Stimulated activated CD8-positive, alpha-beta memory T cell treated with anti-CD3 and anti-CD28 coated beads, Interleukin-12 subunit alpha, Interleukin-12 subunit beta, amount 100 ng/mL, for 24 hours (primary cell): ENCODE data around the gene AQP2.

ENCODE experiments used
- DNase-seq: peaks from one replicate; pipeline ENCODE4 v3.0.0-alpha.2; 2020; ENCODE audit errors: extremely low read depth

The AQP2 gene

DNA sequence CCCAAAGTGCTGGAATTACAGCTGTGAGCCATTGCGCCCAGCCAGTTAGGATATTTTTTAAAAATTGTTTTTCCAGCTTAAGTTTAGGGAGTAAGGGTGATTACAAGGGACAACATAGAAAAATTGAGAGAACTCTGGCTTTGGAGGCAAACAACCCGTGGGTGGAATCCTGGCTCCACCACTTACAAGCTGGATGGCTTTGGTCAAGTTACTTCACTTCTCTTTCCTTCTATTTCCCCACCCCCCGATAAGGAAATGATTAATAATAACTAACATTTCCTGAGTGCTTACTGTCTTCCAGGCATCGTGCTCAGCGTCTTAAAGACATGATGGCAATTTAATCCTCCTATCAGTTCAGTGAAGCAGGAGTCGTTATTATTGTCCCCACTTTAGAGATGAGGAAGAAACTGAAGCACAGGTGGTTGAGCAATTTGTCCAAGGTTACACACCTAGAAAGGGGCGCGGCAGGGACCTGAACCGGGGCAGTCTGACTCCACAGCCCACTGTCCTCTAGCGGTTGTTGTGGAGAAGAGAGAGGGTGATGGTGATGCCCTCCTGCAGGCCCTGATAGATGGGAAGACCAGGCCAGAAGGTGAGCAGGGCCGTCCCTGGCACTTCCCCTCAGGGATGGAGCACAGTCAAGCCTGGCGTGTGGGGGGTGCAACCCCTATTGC is 30.2 kb upstream of the AQP2 start:
- DNase-seq: no peak

DNA sequence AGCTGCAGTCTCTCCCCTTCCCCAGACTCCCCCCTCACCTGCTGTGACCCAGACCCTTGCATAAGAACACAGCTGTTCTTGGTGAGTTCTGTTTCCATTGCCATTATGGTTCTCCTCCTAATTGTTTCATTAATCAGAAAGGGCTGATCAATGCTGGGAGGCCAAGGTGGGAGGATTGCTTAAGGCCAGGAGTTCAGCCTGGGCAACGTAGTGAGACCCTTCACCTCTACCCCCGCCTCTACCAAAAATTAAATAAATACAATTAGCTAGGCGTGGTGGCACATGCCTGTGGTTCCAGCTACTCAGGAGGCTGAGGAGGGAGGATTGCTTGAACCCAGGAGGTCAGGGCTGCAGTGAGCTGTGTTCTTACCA is 29.6 kb upstream of the AQP2 start:
- DNase-seq: no peak

DNA sequence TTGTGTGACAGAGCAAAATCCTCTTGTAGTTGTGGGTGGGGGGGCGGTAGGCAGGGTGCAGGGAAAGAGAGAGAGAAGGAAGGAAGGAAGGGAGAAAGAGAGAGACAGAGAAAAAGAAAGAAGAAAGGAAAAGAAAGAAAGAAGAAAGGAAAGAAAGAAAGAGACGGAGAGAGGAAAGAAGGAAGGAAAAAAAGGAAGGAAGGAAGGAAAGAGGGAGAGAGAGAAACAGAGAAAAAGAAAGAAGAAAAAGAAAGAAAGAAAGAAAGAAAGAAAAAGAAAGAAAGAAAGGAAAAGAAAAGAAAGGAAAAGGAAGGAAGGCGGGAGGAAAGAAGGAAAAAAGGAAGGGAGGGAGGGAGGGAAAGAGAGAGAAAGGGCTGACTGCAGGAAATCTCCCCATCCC is 29.2 kb upstream of the AQP2 start:
- DNase-seq: no peak

DNA sequence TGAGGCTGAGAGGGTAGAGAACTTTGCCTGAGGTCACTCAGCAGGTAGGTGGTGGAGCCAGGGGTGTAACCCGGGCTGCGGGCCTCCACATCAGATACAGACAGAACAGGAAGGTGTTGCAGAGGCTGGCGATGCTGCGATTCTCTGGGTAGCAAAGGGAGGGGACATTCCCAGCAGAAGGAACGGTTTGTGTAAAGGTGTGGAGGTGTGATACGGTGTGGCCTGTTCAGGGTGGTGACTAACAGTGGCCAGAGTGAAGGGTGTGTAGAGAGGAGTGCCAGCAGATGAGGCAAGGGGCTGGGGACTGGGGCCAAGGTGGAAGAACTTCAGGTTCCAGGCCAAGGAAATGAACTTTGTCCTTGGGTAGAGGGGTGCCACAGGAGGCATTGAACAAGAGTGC is 28.6 kb upstream of the AQP2 start:
- no peak for DNase-seq

DNA sequence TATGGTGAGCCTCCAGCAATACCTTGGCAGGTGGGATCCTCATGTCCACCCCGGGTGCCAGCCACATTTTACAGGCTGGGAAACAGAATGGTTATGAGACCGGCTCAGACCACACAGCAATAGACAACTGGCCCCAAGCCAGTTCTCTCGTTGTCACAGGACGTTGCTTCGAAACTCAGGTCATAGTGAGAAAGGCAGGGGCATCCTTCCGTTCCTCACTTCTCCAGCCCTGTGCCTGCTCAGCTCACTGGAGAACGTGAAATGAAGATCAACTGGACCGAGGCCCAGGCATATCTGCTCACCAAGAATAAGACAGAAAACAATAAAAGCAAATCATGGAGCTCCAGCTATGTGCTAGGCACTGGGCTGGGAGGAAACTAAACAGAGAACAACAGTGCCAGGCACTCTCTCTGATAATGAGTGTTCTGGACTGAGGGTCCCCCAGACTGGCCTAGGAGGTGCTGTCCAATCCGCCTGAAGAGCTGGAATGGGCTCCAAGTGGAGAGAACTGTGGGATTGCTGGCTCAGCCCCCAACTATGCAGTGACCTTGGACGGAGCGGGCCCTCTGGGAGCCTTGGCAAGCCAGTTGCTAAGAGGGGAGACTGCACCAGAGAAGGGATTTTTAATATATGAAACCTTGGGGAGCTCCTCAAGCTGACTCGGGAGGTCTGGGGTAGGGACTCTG is 28.0 kb upstream of the AQP2 start:
- DNase-seq: no peak

DNA sequence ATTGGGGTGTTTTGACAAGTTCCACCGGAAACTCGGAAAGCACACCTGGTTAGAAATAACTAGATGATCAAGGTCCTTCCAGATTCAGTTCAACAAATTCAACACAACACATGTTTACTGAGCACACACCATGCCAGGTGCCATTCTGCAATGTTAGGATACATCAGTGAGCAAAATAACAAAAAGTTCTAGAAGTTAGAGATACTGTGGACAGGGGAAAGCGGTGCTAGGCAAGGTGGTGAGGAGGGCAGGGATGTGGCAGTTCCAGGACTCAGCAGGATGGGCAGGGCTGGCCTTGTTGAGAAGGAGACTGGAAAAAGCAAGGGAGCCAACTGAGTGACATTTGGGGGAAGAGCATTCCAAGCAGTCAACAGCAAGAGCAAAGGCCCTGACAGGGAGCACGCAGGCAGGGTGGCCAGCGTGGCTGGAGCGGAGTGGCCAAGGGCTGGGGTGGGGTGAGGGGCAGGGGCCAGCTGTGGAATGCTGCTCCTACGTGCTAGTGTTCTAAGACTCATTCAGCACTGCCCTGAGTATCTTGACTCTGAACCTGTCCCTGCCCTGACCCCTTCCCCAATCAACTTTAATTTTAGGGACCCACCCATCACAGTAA is 27.4 kb upstream of the AQP2 start:
- no peak for DNase-seq

DNA sequence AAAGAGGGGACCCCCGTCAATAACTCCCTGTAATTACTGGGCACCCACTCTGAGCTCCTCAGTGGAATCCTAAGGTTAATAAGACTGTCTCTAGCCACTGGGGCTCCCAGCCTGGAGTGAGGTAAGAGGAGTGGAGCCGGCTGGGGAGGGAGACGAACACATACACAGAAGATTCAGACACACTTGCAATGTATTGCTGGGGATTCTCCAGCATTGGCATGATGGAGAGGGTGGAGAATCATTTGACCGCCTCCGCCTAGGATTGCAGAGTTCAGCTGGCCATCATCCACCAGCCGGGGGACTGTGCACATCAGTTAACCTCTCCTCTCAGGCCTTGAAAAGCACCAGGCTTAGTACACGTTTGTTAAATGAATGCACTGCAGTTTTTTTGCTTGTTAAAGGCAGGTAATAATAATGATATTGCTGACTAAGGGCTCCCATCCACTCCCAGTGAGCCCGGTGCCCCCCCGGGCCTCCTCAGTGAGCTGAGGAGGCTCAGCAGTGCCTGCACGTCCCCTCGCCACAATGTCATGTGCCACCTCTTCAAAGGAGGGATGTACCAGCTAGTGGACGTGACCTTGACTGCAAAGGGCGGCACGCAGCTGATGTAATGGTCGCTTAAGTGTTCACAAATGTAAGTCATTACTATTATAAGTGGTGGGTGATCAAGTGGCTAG is 26.5 kb upstream of the AQP2 start:
- no peak for DNase-seq

DNA sequence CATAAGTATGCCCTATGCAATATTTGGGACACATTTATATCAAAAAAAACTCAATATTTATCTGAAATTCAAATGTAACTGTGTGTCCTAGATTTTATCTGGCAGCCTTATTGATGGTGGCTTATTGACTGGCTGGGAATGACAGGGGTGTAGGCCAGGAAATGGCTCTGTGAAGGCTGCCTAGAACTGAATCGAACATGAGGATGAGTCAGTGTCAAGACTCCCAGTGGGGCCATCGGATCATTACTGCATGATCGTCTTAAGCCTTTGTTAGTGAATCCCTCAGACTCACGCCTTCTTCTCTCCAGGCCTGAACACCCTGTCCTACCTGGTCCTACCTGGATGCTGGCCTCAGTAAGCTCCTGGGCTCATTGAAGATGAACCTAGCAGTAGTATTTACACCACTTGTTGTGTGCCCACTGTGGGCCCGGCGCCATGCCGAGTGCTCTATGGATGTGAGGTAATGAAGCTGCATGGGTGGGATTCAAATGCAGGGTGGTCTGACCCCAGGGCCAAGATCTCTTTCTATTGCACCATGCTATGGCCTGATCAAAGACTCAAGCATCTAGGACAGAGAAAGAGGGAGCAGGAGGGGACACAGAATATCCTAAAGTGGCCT is 25.8 kb upstream of the AQP2 start:
- no peak for DNase-seq

DNA sequence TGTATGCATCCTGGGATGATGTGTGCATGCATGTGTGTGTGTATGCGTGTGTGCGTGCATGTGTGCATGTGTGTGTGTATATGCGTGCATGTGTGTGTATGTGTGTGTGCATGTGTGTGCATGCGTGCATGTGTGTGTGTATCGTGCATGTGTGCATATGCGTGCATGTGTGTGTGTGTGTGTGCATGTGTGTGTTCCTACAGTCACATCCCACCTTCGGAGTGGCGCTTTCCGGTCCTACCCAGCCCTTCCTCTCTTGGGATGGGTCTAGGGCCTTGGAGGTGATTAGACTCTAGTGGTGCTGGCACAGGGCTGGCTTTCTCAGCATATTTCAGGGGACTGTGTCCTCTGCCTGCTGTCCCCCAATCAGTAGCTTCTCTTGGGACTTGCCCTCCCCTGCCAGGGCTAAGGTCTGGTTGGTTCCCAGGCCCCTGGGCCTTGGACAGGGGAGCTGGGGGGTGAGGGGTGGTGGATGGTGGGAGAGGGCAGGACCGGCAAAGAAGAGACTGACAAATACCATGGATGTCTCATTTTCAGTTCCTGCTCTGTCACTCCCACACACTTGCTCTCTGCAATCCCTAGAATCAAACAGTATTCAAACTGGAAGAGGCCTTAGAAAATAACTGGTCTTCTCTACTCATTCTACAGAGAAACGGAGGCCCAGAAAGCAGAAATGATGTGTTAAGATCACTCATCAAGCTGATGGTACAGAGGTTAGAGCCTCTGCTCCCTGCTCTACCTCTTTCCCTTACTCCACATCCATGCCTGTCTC is 24.9 kb upstream of the AQP2 start:
- no peak for DNase-seq

DNA sequence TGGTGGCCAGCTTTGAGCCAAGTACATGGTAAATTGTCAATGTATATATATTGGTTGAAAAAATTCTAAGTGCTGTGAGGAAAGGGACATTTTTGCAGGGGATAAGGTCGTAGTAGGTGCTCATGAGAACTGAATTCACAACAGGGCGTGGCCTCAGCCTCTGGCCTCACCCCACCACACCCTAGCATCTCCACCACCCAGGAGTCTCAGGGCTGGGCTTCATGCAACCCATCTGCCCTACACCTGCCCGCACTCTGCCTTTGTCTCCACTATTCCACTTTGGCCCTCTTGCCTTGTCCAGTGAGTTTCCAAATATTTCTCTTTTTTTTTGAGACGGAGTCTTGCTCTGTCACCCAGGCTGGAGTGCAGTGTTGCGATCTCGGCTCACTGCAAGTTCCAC is 22.1 kb upstream of the AQP2 start:
- DNase-seq: no peak

DNA sequence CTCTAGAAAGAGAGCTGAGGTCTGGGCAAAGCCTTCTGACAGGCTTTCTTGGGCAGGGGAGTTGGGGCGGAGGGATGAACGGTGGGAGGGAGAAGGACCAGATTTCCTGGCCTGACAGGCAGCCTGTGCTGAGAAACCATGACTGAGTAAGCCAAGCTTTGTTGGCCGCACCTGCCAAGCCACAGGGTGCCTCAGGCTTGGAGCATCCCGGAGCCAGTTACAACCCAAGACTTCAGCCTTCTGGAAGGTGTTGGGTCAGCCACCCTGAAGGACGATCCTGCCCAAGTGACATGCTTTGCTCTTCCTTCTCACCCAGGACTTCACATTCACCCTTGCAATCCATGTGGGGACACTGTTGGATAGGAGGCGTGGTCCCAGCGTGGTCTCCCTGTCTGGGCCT is 21.0 kb upstream of the AQP2 start:
- no peak for DNase-seq

DNA sequence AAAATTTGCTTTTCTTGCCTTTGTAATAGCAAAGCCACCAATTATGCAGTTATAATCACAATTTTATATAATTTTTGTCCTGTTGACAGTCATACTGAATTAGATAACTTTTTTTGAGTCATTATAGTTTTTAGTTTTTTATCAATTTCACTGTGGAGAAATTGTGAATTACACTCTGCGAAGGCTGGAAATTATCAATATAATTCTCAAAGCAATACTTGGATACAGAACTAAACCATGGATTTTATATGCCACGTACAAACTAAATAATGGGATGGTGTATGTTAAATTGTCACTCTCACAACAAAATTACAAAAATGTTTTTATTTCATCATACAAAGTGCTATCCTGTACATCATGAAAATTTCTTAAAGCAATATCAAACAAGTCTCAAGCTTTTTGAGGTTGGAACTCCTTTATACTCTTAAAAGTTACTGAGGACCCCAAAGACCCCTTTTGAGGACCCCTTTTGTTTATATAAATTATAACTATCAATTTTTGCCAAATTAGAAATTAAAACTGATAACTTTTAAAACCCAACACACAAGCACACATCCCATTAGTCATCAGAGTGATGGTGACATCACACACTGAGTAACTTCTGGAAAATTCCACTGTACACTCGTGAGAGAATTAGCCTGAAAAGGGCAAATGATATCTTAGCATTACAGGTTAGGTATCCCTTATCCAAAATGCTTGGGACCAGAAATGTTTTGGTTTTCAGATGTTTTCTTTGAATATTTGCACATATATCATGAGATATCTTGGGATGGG is 19.8 kb upstream of the AQP2 start:
- DNase-seq: no peak

DNA sequence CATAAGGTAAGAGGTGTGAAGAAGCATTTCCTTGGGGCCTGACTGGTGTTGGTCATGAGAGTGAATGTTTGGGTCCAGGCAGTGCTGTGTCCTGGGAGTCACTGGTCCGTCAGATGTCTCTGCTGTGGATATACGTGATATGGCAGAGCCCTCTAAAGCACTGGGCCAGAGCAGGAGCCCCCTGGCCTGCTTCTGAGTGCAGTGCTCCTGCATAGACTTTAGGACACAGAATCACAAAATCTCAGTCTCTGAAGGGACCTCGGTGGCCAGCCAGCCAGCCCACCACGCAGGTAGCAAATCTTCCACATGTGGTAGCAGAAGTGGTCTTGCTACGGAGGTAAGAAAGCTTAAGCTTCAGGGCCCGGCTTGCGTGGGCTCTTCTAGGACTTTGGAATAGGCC is 18.5 kb upstream of the AQP2 start:
- no peak for DNase-seq

DNA sequence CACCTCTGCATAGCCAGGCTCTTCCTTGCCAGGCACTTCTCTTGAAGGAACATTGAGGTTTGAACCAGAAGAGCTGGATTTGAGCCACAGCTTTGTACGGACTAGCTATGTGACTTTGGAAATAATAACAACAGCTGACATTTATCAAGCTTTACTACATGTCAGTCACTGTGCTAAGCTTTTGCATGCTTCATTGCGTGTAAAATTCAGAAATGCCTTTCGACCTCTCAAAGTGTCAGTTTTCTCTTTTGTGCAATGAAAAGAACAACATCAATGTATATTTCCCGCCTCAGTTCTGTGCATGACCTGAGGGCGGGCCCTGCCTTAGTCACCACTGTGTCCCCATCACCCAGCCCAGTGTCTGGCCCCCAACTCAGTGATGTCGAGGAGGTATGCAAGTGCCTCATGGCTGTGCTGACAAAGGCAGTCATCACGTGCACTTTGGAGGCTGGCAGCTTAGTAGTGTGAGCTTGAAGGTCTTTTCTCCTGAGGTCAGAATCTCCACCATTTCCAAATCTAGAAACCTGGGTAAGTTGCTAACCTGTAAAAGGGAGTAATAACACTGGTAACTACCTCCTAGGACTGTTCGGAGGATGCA is 17.9 kb upstream of the AQP2 start:
- no peak for DNase-seq

DNA sequence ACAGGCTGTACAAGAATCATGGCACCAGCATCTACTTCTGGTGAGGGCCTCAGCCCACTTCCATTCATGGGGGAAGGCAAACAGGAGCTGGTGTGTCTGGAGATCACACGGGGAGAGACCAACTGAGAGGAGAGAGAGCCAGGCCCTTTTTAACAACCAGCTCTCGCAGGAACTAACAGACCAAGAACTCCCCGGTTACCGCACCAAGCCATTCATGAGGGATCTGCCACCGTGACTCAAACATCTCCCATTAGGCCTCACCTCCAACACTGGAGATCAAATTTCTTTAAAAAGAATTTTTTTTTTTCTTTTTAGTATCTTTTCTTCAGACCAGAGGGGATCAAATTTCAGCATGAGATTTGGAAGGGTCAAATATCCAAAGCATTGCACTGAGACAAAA is 16.7 kb upstream of the AQP2 start:
- DNase-seq: no peak

DNA sequence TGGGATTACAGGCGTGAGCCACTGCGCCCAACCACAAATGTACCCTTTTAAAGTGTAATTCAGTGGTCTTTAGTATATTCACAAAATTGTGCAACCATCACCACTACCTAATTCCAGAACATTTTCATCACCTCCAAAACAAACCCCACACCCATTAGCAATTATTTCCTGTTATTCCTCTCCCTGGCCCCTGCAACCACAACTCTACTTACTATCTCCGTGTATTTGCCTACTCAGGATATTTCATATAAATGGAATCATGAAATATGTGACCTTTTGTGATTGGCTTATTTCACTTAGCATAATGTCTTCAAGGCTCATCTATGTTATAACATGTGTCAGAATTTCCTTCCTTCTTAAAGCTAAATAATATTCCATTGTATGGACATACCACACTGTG is 16.0 kb upstream of the AQP2 start:
- no peak for DNase-seq

DNA sequence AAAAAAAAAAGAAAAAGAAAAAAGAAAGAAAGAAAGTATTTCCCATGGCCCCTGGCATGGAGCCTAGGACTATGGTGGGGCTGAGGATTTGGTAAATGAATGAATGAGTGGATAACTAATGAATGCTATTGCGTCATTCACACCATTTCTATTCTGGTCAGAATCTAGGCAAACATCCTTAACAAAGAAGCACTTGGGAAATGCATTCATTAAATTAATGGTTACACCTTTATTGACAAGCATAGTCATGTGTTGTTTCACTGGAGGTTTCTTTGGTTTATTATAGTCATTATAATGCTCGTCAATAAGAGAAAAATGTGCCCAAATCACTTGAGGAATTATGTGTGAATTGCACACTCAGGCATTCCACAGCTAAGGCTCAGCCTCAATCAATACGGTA is 13.6 kb upstream of the AQP2 start:
- no peak for DNase-seq

DNA sequence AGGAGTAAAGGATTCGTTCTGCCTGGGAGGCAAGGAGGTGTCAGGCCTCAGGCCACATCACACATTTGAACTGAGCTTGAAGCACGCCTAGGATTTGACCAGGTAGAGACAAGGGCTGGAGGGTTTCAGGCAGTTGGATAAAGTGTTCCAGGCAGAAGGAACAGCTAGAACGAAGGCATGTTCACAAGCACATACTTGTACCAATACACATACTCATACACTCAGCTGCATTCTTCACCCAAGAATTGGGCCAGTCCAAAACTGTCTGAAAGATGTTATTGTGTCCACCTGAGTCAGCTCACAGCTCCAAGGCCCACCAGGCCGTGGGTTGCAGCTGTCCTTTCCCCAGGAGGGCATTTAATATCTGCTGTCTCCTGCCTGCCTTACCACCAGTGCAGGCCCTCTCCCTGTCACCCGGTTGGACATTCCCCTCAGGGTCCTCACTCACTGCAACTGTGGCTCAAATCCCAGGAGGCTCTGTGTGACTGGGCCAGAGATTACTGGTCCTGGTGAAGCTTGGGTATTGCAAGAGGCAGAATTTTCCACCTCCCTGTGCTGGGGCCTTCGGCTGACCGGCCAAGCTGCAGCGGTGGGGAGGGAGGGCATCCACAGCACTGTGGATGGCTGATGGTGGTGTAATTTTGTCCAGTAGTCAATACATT is 12.8 kb upstream of the AQP2 start:
- no peak for DNase-seq

DNA sequence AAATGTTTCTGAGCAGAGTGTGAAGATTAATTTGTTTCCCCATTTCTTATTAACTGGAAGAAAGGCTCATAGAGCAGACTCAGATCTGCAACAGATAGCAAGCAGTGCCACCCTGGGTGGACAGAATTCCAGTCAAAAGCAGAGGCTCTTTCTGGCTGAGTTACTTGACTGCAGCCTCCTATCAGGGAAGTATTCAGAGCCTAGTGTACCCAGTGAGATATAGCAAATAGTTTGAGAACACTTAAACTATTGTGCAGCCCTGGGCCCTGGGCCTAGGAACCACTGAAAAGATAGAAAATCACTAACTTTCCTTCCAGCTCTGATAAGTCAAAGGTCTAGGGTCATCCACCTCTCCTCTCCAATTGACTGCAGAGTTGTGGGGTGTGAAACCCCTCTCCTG is 11.2 kb upstream of the AQP2 start:
- no peak for DNase-seq

DNA sequence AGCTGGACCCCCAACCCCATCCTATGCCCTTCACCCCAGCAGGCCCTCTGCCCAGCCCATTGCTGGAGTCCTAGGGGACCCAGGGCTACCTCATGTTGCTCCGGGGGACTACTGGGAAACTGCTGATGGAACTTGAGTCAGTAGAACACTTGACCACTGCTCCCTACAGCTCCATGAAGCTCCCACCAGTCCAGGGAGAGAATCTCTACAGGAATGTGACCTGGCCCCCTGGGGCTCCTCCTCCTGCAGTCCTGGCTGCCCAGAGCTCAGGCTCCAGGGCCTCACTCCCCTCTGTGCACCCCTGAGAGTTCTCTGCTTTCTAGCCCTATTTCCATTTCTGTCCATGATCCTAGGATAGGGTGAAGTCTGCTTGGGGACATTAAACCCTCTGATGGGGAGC is 10.8 kb upstream of the AQP2 start:
- no peak for DNase-seq
